ENCODE results near the gene TOM1L2. TPM values are rescaled to one million over a fixed set of nuclear protein-coding genes. Genes with fewer than 3 reads are reported as not detected.

TOM1L2 gene
- total RNA-seq, 1 donor from 2014 or later: 16.3 TPM

DNA sequence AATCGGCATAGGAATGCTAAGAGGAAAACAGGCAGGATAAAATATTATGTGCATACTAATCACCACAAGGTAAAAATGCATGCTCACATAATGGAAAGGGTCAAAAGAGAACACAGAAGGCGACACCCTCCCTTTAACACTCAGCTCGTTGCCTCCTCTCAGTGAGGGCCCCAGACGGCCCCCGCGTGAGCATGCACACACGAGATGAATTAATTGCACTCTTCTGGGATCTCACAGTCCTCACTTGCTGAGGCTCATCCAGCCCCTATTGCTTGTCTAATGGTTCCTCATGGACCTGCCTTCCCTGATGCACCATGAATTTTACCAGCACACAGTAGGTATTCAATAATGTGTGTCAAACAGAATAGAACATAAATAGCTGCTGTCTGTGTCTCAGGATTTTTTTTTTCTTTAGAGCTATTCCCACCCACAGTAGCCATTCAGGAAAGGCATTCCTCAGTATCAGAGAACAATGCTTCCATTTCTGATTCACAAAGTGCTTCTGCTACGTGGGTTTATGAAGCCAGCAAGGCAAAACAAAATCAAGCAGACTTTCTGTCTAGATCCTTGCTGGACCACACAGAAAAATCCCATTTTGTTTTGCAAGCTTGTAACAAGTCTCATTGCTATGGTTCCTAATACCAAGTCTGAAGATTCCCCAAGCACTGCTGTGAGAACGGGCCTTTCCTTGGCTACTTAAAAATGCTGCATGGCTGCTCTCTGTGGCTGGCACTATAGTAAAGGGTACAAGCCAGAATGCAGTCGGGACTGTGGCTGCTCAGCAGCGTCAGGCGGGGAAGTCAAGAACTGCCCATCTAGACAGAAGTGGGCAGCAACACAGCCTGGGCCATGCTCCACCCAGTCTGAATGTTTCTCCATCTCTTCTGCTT is 43.6 kb downstream of the TOM1L2 start:
- H3K27me3 ChIP-seq (ENCODE audit: control insufficient read depth, insufficient read depth, low read length): no peaks in the 10 kb centered on the region
- no peak overlapping the region for H3K4me3 ChIP-seq (ENCODE audit: low read depth, low read length)
- no peak for DNase-seq (ENCODE audit: low read depth)
- no peaks in the 10 kb centered on the region for H3K36me3 ChIP-seq (ENCODE audit: control insufficient read depth, insufficient read depth, low read length)
- TF ChIP-seq, protein P1, sequence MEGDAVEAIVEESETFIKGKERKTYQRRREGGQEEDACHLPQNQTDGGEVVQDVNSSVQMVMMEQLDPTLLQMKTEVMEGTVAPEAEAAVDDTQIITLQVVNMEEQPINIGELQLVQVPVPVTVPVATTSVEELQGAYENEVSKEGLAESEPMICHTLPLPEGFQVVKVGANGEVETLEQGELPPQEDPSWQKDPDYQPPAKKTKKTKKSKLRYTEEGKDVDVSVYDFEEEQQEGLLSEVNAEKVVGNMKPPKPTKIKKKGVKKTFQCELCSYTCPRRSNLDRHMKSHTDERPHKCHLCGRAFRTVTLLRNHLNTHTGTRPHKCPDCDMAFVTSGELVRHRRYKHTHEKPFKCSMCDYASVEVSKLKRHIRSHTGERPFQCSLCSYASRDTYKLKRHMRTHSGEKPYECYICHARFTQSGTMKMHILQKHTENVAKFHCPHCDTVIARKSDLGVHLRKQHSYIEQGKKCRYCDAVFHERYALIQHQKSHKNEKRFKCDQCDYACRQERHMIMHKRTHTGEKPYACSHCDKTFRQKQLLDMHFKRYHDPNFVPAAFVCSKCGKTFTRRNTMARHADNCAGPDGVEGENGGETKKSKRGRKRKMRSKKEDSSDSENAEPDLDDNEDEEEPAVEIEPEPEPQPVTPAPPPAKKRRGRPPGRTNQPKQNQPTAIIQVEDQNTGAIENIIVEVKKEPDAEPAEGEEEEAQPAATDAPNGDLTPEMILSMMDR (IDR thresholded peaks at IDR 0.05; ENCODE audit: insufficient read depth, low read length, poor library complexity, severe bottlenecking): no peak

DNA sequence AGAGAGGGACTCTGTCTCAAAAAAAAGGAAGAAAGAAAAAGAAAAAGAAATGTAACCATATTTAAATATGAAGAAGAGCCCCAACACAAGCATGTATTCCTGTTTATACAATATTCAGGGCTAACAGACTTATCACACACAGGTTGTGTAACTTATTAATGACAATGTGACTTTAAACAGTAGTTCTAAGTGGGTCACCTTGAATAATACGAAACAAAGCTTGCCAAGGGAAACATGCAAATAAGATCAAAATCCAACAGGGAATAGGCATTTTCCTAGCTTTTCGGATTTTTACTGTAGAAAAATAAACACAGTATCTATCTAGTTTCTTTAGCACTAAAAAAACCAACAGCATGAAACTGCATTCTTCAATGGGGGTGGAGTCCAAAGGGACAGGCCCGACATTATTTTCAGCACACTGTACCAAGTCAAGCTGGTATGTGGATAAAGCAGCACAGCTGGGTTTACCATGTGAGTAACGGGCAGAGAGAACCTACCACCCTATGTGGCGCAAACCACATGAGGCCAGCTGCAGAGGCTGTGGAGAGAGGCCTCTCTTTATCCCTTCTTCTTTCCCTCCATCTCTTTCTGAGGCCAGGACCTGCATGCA is 45.3 kb downstream of the TOM1L2 start:
- DNase-seq (ENCODE audit: low read depth): no peak
- H3K4me3 ChIP-seq (ENCODE audit: low read depth, low read length): no peak overlapping the region
- H3K36me3 ChIP-seq (ENCODE audit: control insufficient read depth, insufficient read depth, low read length): no peaks in the 10 kb centered on the region
- TF ChIP-seq, protein P1 (IDR thresholded peaks at IDR 0.05; ENCODE audit: insufficient read depth, low read length, poor library complexity, severe bottlenecking): no peak
- H3K27me3 ChIP-seq (ENCODE audit: control insufficient read depth, insufficient read depth, low read length): no peaks in the 10 kb centered on the region

DNA sequence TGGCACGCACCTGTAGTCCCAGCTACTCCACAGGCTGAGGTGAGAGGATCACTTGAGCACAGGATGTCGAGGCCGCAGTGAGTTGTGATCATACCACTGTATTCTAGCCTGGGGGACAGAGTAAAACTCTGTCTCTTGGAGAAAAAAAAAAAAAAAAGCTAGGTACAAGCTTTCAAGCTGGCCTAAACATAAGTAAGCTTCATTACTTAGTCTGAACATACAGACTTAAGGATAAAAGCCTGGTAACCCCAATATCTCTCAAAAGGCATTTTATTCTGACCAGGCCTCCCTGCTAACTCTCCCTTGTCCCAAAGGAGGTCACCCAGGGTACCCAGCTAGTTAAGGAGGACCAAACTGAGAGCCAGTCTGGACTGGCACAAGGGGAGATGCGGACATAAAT is 46.2 kb downstream of the TOM1L2 start:
- Histone ChIP-seq H3K4me3 (ENCODE audit: low read depth, low read length) (no peak overlapping the region), H3K36me3 (ENCODE audit: control insufficient read depth, insufficient read depth, low read length) (no peaks in the 10 kb centered on the region), H3K27me3 (ENCODE audit: control insufficient read depth, insufficient read depth, low read length) (no peaks in the 10 kb centered on the region)
- DNase-seq (ENCODE audit: low read depth): no peak
- TF ChIP-seq, protein P1 (IDR thresholded peaks at IDR 0.05; ENCODE audit: insufficient read depth, low read length, poor library complexity, severe bottlenecking): no peak

DNA sequence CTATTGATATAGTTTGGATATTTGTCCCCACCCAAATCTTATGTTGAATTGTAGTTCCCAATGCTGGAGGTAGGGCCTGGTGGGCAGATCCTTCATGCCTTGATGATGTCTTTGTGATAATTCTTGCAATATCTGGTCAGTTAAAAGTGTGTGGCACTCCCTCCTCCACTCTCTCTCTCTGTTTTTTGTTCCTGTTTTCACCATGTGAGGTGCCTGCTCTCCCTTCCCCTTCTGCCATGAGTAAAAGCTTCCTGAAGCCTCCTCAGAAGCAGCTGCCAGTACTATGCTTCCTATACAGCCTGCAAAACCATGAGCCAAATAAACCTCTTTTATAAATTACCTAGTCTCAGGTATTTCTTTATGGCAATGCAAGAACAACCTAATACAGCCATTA is 47.3 kb downstream of the TOM1L2 start:
- DNase-seq (ENCODE audit: low read depth): no peak
- Histone ChIP-seq H3K4me3 (ENCODE audit: low read depth, low read length) (no peak overlapping the region), H3K36me3 (ENCODE audit: control insufficient read depth, insufficient read depth, low read length) (no peaks in the 10 kb centered on the region), H3K27me3 (ENCODE audit: control insufficient read depth, insufficient read depth, low read length) (no peaks in the 10 kb centered on the region)
- TF ChIP-seq, protein P1 (IDR thresholded peaks at IDR 0.05; ENCODE audit: insufficient read depth, low read length, poor library complexity, severe bottlenecking): no peak

DNA sequence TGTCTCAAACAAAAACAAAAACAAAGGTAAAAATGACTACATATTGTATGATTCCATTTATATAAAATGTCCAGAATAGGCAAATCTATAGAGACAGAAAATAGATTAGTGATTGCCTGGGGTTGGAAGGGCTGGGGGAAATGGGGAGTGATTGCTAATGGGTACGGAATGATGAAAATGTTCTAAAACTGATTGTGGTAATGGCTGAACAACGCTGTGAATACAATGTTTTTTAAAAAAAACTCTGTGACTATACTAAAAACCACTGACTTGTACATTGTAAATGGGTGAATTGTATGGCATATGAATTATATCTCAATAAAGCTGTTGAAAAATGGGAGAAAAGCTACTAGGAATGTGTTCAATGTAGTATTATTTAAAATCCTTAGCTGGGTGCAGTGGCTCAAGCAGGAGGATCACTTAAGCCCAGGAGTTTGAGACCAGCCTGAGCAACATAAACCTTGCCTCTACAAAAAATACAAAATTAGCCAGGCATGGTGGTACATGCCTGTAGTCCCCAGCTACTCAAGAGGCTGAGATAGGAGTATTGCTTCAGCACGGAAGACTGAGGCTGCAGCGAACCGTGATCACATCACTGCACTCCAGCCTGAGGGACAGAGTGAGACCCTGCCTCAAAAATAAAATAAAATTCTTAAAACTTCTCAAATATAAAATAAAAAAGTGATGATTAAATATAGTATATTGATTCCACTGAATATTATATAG is 47.9 kb downstream of the TOM1L2 start:
- H3K27me3 ChIP-seq (ENCODE audit: control insufficient read depth, insufficient read depth, low read length): no peaks in the 10 kb centered on the region
- no peak overlapping the region for H3K4me3 ChIP-seq (ENCODE audit: low read depth, low read length)
- DNase-seq (ENCODE audit: low read depth): no peak
- H3K36me3 ChIP-seq (ENCODE audit: control insufficient read depth, insufficient read depth, low read length): no peaks in the 10 kb centered on the region
- TF ChIP-seq, protein P1 (IDR thresholded peaks at IDR 0.05; ENCODE audit: insufficient read depth, low read length, poor library complexity, severe bottlenecking): no peak

Measured in kidney epithelial cell (primary cell).